ENCODE measurements around the gene TRMO. TPM values are rescaled to one million over a fixed set of nuclear protein-coding genes. Genes with fewer than 3 reads are reported as not detected.

Gene TRMO
- total and polyA plus RNA-seq, 9 of the 15 experiments (the other 6 are each of a cell fraction or from before 2014, with no cell fraction given) = 5.6 to 22.4 (median 16.2) TPM

- TF ChIP-seq ZNF140 (CRISPR knock-in tag; IDR thresholded peaks at IDR 0.05) (no peak), FOXJ3 (CRISPR knock-in tag; IDR thresholded peaks at IDR 0.05) (no peak), SIRT6 (IDR thresholded peaks at IDR 0.05; ENCODE audit: low read depth, low read length) (no peak)
- TF ChIP-seq, protein P1, sequence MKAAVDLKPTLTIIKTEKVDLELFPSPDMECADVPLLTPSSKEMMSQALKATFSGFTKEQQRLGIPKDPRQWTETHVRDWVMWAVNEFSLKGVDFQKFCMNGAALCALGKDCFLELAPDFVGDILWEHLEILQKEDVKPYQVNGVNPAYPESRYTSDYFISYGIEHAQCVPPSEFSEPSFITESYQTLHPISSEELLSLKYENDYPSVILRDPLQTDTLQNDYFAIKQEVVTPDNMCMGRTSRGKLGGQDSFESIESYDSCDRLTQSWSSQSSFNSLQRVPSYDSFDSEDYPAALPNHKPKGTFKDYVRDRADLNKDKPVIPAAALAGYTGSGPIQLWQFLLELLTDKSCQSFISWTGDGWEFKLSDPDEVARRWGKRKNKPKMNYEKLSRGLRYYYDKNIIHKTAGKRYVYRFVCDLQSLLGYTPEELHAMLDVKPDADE (conservative IDR thresholded peaks at IDR 0.05; ENCODE audit: control insufficient read depth, low read depth, low read length) = no peak
These were observed 15.3 kb downstream of the TRMO start (continued) for GRCh38 chr9:97907046-97907445.

DNA sequence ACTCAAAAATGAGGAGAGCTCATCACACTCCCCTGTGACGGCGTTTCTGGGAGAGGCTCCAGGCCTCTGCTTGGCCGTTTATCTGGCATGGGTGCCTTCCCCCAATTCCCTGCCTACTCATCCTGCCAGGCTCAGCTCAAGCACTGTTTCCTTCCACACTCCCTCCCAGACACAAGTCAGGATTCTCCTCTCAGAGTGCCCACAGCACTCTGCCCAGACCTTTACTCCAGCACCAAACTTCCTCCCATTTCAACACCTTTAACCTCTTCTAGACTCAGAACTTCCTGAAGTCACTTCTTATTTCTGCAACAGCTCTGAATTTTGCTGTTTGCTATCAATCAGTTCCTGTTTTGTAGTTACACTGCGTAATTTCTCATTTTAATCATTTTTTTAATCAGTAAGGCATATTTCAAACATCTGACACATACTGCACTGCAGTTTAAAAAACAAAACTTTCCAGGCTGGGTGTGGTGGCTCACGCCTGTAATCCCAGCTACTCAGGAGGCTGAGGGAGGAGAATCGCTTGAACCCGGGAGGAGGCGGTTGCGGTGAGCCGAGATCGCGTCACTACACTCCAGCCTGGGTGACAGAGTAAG is 16.0 kb downstream of the TRMO start:
- TF ChIP-seq PBX2 (CRISPR knock-in tag; IDR thresholded peaks at IDR 0.05; ENCODE audit: low read depth) = no peak
- peak; percentile 83 for TF ChIP-seq PBX2 (tag; conservative IDR thresholded peaks at IDR 0.05; ENCODE audit: low read depth)
- TF ChIP-seq MEIS2 (IDR thresholded peaks at IDR 0.05; ENCODE audit: partially characterized antibody) = peak; percentile 61
- TF ChIP-seq, protein P2, sequence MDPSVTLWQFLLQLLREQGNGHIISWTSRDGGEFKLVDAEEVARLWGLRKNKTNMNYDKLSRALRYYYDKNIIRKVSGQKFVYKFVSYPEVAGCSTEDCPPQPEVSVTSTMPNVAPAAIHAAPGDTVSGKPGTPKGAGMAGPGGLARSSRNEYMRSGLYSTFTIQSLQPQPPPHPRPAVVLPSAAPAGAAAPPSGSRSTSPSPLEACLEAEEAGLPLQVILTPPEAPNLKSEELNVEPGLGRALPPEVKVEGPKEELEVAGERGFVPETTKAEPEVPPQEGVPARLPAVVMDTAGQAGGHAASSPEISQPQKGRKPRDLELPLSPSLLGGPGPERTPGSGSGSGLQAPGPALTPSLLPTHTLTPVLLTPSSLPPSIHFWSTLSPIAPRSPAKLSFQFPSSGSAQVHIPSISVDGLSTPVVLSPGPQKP (CRISPR knock-in tag; IDR thresholded peaks at IDR 0.05) = no peak
- peak; percentile 61; the same call in 1 of the 2 replicates for TF ChIP-seq SPI1 (IDR thresholded peaks at IDR 0.05; ENCODE audit: borderline replicate concordance, low read depth, low read length)
- in situ Hi-C loops (cut with MboI) = loop anchor here (25.0 kb wide), 2 partner anchors 356 to 881 kb away; partner anchors contain the start of genes ANKS6 and TBC1D2
- POLR2A ChIA-PET = interaction anchor here (0.6 to 1.7 kb wide), 6 partner anchors 14 to 1060 kb away, joined by 3 to 6 read pairs (median 4); no protein-coding TSS in a partner anchor
- H4K20me1 ChIP-seq (replicated peaks; ENCODE audit: control insufficient read depth, insufficient read depth, low read length) = no peaks in the 10 kb centered on the region
- BruUV-seq (replicated peaks) = no TSS peak
- no peaks in the 10 kb centered on the region for H3K27me3 ChIP-seq (ENCODE audit: control insufficient read depth in 2 of 2, insufficient read depth in 2 of 2, low read length in 2 of 2)
- peaks cover 48% of the 10 kb centered on the region for H3K36me3 ChIP-seq (ENCODE audit: control insufficient read depth, insufficient read depth, low read length)
- H3K4me3 ChIP-seq = no peak overlapping the region
- FAIRE-seq (no peak), DNase-seq (ENCODE audit: extremely low read depth in 1 of 4, low spot score in 3 of 4) (no peak), ATAC-seq (no peak)
- 73% methylated on average over 12 of the region's 12 CpGs for WGBS (ENCODE audit: insufficient coverage, low coverage, missing lambda C conversion rate)
- H3K79me2 ChIP-seq (ENCODE audit: control insufficient read depth, insufficient read depth, low read length) = no peaks in the 10 kb centered on the region
- no peaks in the 10 kb centered on the region for H3K9me3 ChIP-seq (replicated peaks; ENCODE audit: control insufficient read depth, insufficient read depth, low read depth, low read length)
- CTCF ChIA-PET (ENCODE audit: low intra/inter-chr PET ratio) = no interaction called here
- intact Hi-C loops (cut with micrococcal nuclease) = no loop called here
- peak overlapping the region in 1 of 2 experiments; percentile 54; a peak in 2 of 4 replicates for H3K9ac ChIP-seq (ENCODE audit: insufficient read depth in 1 of 2, low read depth in 2 of 2, low read length in 2 of 2)
- H3K27ac ChIP-seq (ENCODE audit: extremely low read depth, low read depth, low read length) = no peak overlapping the region
- H3K4me1 ChIP-seq (replicated peaks in 1 of 2; ENCODE audit: control insufficient read depth in 2 of 2, insufficient read depth in 2 of 2, low read length in 2 of 2) = no peaks in the 10 kb centered on the region; a peak in 2 of 5 replicates
- no peak overlapping the region for H3K4me2 ChIP-seq (ENCODE audit: insufficient read depth, low read length)
- no peaks in the 10 kb centered on the region for H3K9me1 ChIP-seq (ENCODE audit: control insufficient read depth, insufficient read depth, low read length)
- no peak overlapping the region for H2AFZ ChIP-seq (ENCODE audit: low read depth, low read length)
